Measurements from ENCODE around the gene RNASE12.

DNA sequence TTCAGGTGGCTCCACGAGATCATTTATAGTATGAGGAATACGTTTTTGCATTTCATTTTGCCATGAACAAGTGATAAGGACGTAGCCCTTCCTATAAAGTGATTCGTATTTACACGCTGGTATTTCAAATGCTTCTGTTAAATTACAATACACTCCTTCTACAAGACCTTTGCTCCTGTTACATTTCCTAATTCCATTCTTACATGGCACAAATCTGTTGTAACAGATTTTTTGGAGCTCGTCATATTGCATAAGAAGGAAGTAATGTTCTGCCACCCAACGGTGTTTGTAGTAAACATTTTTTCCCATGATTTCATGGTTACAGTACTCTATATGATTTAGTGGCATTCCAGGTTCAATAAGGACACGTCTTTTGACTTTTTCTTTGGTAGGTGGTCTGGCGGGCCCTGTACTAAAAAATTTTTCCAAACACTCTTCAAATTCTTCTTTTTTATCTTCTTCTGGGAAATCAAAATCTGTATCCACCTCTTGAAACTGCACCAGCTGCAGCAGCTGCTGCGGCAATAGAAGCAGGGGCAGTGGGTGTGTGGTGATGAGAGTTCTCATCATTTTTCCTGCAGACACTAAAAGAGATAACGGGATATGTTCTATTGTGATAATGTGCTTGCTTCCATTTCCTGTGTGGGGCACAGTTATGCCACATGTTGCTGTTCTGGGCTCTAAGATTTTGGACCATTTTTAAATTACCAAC lies 34.5 kb downstream of the RNASE12 start:
- TF ChIP-seq CTCF (IDR thresholded peaks at IDR 0.05) (no peak), POLR2A (IDR thresholded peaks at IDR 0.05) (no peak)
